ENCODE results near the gene CDK2.

CDK2 gene

GRCh38 chr12:55933169-55933798, 33.3 kb upstream of the CDK2 start:
- DNase-seq (ENCODE audit: extremely low read depth, low read depth), result no peak
- no peak overlapping the region for H3K4me3 ChIP-seq (replicated peaks; ENCODE audit: low read depth, low read length)
- no peak for TF ChIP-seq CTCF (IDR thresholded peaks at IDR 0.05; ENCODE audit: low read depth, low read length, missing control alignments)

- H3K4me3 ChIP-seq (replicated peaks; ENCODE audit: low read depth, low read length), result no peak overlapping the region
- DNase-seq (ENCODE audit: extremely low read depth, low read depth), result no peak
- TF ChIP-seq CTCF (IDR thresholded peaks at IDR 0.05; ENCODE audit: low read depth, low read length, missing control alignments), result no peak
Measured at GRCh38 chr12:55933799-55934742, 32.6 kb upstream of the CDK2 start.

GRCh38 chr12:55934773-55935172, 31.9 kb upstream of the CDK2 start:
- no peak for TF ChIP-seq CTCF (IDR thresholded peaks at IDR 0.05; ENCODE audit: low read depth, low read length, missing control alignments)
- DNase-seq (ENCODE audit: extremely low read depth, low read depth), result no peak
- no peak overlapping the region for H3K4me3 ChIP-seq (replicated peaks; ENCODE audit: low read depth, low read length)

GRCh38 chr12:55935738-55936151, 30.9 kb upstream of the CDK2 start:
- H3K4me3 ChIP-seq (replicated peaks; ENCODE audit: low read depth, low read length), result no peak overlapping the region
- no peak for TF ChIP-seq CTCF (IDR thresholded peaks at IDR 0.05; ENCODE audit: low read depth, low read length, missing control alignments)
- no peak for DNase-seq (ENCODE audit: extremely low read depth, low read depth)

GRCh38 chr12:55937981-55938380, 28.6 kb upstream of the CDK2 start:
- DNase-seq (ENCODE audit: extremely low read depth, low read depth), result no peak
- no peak overlapping the region for H3K4me3 ChIP-seq (replicated peaks; ENCODE audit: low read depth, low read length)
- no peak for TF ChIP-seq CTCF (IDR thresholded peaks at IDR 0.05; ENCODE audit: low read depth, low read length, missing control alignments)

GRCh38 chr12:55938826-55939501, 27.7 kb upstream of the CDK2 start:
- no peak for DNase-seq (ENCODE audit: extremely low read depth, low read depth)
- H3K4me3 ChIP-seq (replicated peaks; ENCODE audit: low read depth, low read length), result no peak overlapping the region
- TF ChIP-seq CTCF (IDR thresholded peaks at IDR 0.05; ENCODE audit: low read depth, low read length, missing control alignments), result no peak
